Loucy (cell line): ENCODE measurements around the gene SNRPB.

Source experiments
- CTCF ChIP-seq: fragments of 200-600 bp; sonication (generic); conservative IDR thresholded peaks from 2 replicates; pipeline ENCODE4 v1.5.1; 2014; ENCODE audit warnings: mild to moderate bottlenecking, antibody characterized with exemption, low read length
- EZH2phosphoT487 ChIP-seq: fragments of 200-600 bp; IDR thresholded peaks from 2 replicates; pipeline ENCODE4 v1.6.1; 2018; ENCODE audit warnings: antibody characterized with exemption, mild to moderate bottlenecking, moderate library complexity, borderline replicate concordance

- TF ChIP-seq CTCF: no peak
- TF ChIP-seq EZH2phosphoT487: no peak
Observed at GRCh38 chr20:2421247-2421646, 49.3 kb downstream of the SNRPB start.
